ENCODE measurements around the gene LRRC63.

The LRRC63 gene

GRCh38 chr13:46183018-46183946, 28.4 kb upstream of the LRRC63 start:
- Histone ChIP-seq H3K36me3 (ENCODE audit: control insufficient read depth, insufficient read depth, low read length) (no peaks in the 10 kb centered on the region), H3K9me3 (ENCODE audit: control insufficient read depth, insufficient read depth, low read length) (no peaks in the 10 kb centered on the region), H3K4me3 (ENCODE audit: low read depth, low read length) (no peak overlapping the region), H3K9ac (ENCODE audit: low read depth, low read length) (no peak overlapping the region), H3K4me1 (ENCODE audit: control insufficient read depth, insufficient read depth, low read length) (peaks cover 10% of the 10 kb centered on the region), H3K27me3 (ENCODE audit: control insufficient read depth, insufficient read depth, low read length) (no peaks in the 10 kb centered on the region)

- Histone ChIP-seq H3K9ac (ENCODE audit: low read depth, low read length) (no peak overlapping the region), H3K9me3 (ENCODE audit: control insufficient read depth, insufficient read depth, low read length) (no peaks in the 10 kb centered on the region), H3K36me3 (ENCODE audit: control insufficient read depth, insufficient read depth, low read length) (no peaks in the 10 kb centered on the region), H3K4me1 (ENCODE audit: control insufficient read depth, insufficient read depth, low read length) (peaks cover 10% of the 10 kb centered on the region), H3K27me3 (ENCODE audit: control insufficient read depth, insufficient read depth, low read length) (no peaks in the 10 kb centered on the region), H3K4me3 (ENCODE audit: low read depth, low read length) (no peak overlapping the region)
These were observed 27.4 kb upstream of the LRRC63 start for GRCh38 chr13:46184277-46184699.

GRCh38 chr13:46185634-46186033, 26.1 kb upstream of the LRRC63 start:
- Histone ChIP-seq H3K36me3 (ENCODE audit: control insufficient read depth, insufficient read depth, low read length) (no peaks in the 10 kb centered on the region), H3K4me1 (ENCODE audit: control insufficient read depth, insufficient read depth, low read length) (peaks cover 8% of the 10 kb centered on the region), H3K9ac (ENCODE audit: low read depth, low read length) (no peak overlapping the region)

GRCh38 chr13:46192412-46192811, 19.3 kb upstream of the LRRC63 start:
- Histone ChIP-seq H3K4me1 (ENCODE audit: control insufficient read depth, insufficient read depth, low read length) (no peaks in the 10 kb centered on the region), H3K9me3 (ENCODE audit: control insufficient read depth, insufficient read depth, low read length) (no peaks in the 10 kb centered on the region), H3K27me3 (ENCODE audit: control insufficient read depth, insufficient read depth, low read length) (no peaks in the 10 kb centered on the region), H3K36me3 (ENCODE audit: control insufficient read depth, insufficient read depth, low read length) (no peaks in the 10 kb centered on the region), H3K9ac (ENCODE audit: low read depth, low read length) (no peak overlapping the region), H3K4me3 (ENCODE audit: low read depth, low read length) (no peak overlapping the region)

More at GRCh38 chr13:46185634-46186033, 26.1 kb upstream of the LRRC63 start:
- no peaks in the 10 kb centered on the region for H3K9me3 ChIP-seq (ENCODE audit: control insufficient read depth, insufficient read depth, low read length)
- H3K27me3 ChIP-seq (ENCODE audit: control insufficient read depth, insufficient read depth, low read length), result no peaks in the 10 kb centered on the region
- no peak overlapping the region for H3K4me3 ChIP-seq (ENCODE audit: low read depth, low read length)

GRCh38 chr13:46195016-46195415, 16.7 kb upstream of the LRRC63 start:
- Histone ChIP-seq H3K9ac (ENCODE audit: low read depth, low read length) (no peak overlapping the region), H3K4me3 (ENCODE audit: low read depth, low read length) (no peak overlapping the region), H3K36me3 (ENCODE audit: control insufficient read depth, insufficient read depth, low read length) (no peaks in the 10 kb centered on the region), H3K9me3 (ENCODE audit: control insufficient read depth, insufficient read depth, low read length) (no peaks in the 10 kb centered on the region), H3K27me3 (ENCODE audit: control insufficient read depth, insufficient read depth, low read length) (no peaks in the 10 kb centered on the region), H3K4me1 (ENCODE audit: control insufficient read depth, insufficient read depth, low read length) (no peaks in the 10 kb centered on the region)

GRCh38 chr13:46197299-46198048, 14.3 kb upstream of the LRRC63 start:
- Histone ChIP-seq H3K27me3 (ENCODE audit: control insufficient read depth, insufficient read depth, low read length) (no peaks in the 10 kb centered on the region), H3K4me1 (ENCODE audit: control insufficient read depth, insufficient read depth, low read length) (no peaks in the 10 kb centered on the region), H3K4me3 (ENCODE audit: low read depth, low read length) (no peak overlapping the region), H3K9ac (ENCODE audit: low read depth, low read length) (no peak overlapping the region), H3K9me3 (ENCODE audit: control insufficient read depth, insufficient read depth, low read length) (no peaks in the 10 kb centered on the region), H3K36me3 (ENCODE audit: control insufficient read depth, insufficient read depth, low read length) (no peaks in the 10 kb centered on the region)

GRCh38 chr13:46198696-46199193, 13.0 kb upstream of the LRRC63 start:
- no peaks in the 10 kb centered on the region for H3K27me3 ChIP-seq (ENCODE audit: control insufficient read depth, insufficient read depth, low read length)
- no peak overlapping the region for H3K9ac ChIP-seq (ENCODE audit: low read depth, low read length)
- no peaks in the 10 kb centered on the region for H3K9me3 ChIP-seq (ENCODE audit: control insufficient read depth, insufficient read depth, low read length)
- H3K36me3 ChIP-seq (ENCODE audit: control insufficient read depth, insufficient read depth, low read length), result no peaks in the 10 kb centered on the region
- H3K4me3 ChIP-seq (ENCODE audit: low read depth, low read length), result no peak overlapping the region
- H3K4me1 ChIP-seq (ENCODE audit: control insufficient read depth, insufficient read depth, low read length), result no peaks in the 10 kb centered on the region

- Histone ChIP-seq H3K9me3 (ENCODE audit: control insufficient read depth, insufficient read depth, low read length) (no peaks in the 10 kb centered on the region), H3K27me3 (ENCODE audit: control insufficient read depth, insufficient read depth, low read length) (no peaks in the 10 kb centered on the region), H3K4me1 (ENCODE audit: control insufficient read depth, insufficient read depth, low read length) (no peaks in the 10 kb centered on the region), H3K9ac (ENCODE audit: low read depth, low read length) (no peak overlapping the region), H3K36me3 (ENCODE audit: control insufficient read depth, insufficient read depth, low read length) (no peaks in the 10 kb centered on the region), H3K4me3 (ENCODE audit: low read depth, low read length) (no peak overlapping the region)
These were observed 9.4 kb upstream of the LRRC63 start for GRCh38 chr13:46202188-46202795.

GRCh38 chr13:46202966-46203365, 8.8 kb upstream of the LRRC63 start:
- no peaks in the 10 kb centered on the region for H3K36me3 ChIP-seq (ENCODE audit: control insufficient read depth, insufficient read depth, low read length)
- H3K4me3 ChIP-seq (ENCODE audit: low read depth, low read length), result no peak overlapping the region
- H3K9me3 ChIP-seq (ENCODE audit: control insufficient read depth, insufficient read depth, low read length), result no peaks in the 10 kb centered on the region
- no peak overlapping the region for H3K9ac ChIP-seq (ENCODE audit: low read depth, low read length)
- no peaks in the 10 kb centered on the region for H3K27me3 ChIP-seq (ENCODE audit: control insufficient read depth, insufficient read depth, low read length)
- no peaks in the 10 kb centered on the region for H3K4me1 ChIP-seq (ENCODE audit: control insufficient read depth, insufficient read depth, low read length)

- Histone ChIP-seq H3K9ac (ENCODE audit: low read depth, low read length) (no peak overlapping the region), H3K4me1 (ENCODE audit: control insufficient read depth, insufficient read depth, low read length) (no peaks in the 10 kb centered on the region), H3K9me3 (ENCODE audit: control insufficient read depth, insufficient read depth, low read length) (no peaks in the 10 kb centered on the region), H3K36me3 (ENCODE audit: control insufficient read depth, insufficient read depth, low read length) (no peaks in the 10 kb centered on the region), H3K4me3 (ENCODE audit: low read depth, low read length) (no peak overlapping the region), H3K27me3 (ENCODE audit: control insufficient read depth, insufficient read depth, low read length) (peaks cover 8% of the 10 kb centered on the region)
These were observed 5.6 kb upstream of the LRRC63 start for GRCh38 chr13:46206143-46206542.

GRCh38 chr13:46207828-46208227, 3.9 kb upstream of the LRRC63 start:
- no peaks in the 10 kb centered on the region for H3K9me3 ChIP-seq (ENCODE audit: control insufficient read depth, insufficient read depth, low read length)
- H3K9ac ChIP-seq (ENCODE audit: low read depth, low read length), result no peak overlapping the region
- no peaks in the 10 kb centered on the region for H3K36me3 ChIP-seq (ENCODE audit: control insufficient read depth, insufficient read depth, low read length)
- H3K4me3 ChIP-seq (ENCODE audit: low read depth, low read length), result no peak overlapping the region
- peaks cover 22% of the 10 kb centered on the region for H3K27me3 ChIP-seq (ENCODE audit: control insufficient read depth, insufficient read depth, low read length)
- H3K4me1 ChIP-seq (ENCODE audit: control insufficient read depth, insufficient read depth, low read length), result no peaks in the 10 kb centered on the region
